ENCODE data around the gene FAM162B. TPM values are rescaled to one million over a fixed set of nuclear protein-coding genes. Genes with fewer than 3 reads are reported as not detected.
"Not testable (repeated sequence)": the region's sequence is repeated elsewhere in the genome, so short reads cannot be mapped to it uniquely, and the experiment has no call there.

FAM162B gene
- total RNA-seq, 1 donor from 2014 or later: 3.5 TPM

- intact Hi-C loops (cut with micrococcal nuclease): no loop called here
- H3K27me3 ChIP-seq (ENCODE audit: low read depth): peaks cover 54% of the 10 kb centered on the region
- H3K36me3 ChIP-seq: no peaks in the 10 kb centered on the region
- H3K4me3 ChIP-seq: no peak overlapping the region
- DNase-seq: no peak
- H3K27ac ChIP-seq (replicated peaks): no peak overlapping the region
- peaks cover 16% of the 10 kb centered on the region for H3K4me1 ChIP-seq
- no peaks in the 10 kb centered on the region for H3K9me3 ChIP-seq (replicated peaks)
- TF ChIP-seq, protein P1, sequence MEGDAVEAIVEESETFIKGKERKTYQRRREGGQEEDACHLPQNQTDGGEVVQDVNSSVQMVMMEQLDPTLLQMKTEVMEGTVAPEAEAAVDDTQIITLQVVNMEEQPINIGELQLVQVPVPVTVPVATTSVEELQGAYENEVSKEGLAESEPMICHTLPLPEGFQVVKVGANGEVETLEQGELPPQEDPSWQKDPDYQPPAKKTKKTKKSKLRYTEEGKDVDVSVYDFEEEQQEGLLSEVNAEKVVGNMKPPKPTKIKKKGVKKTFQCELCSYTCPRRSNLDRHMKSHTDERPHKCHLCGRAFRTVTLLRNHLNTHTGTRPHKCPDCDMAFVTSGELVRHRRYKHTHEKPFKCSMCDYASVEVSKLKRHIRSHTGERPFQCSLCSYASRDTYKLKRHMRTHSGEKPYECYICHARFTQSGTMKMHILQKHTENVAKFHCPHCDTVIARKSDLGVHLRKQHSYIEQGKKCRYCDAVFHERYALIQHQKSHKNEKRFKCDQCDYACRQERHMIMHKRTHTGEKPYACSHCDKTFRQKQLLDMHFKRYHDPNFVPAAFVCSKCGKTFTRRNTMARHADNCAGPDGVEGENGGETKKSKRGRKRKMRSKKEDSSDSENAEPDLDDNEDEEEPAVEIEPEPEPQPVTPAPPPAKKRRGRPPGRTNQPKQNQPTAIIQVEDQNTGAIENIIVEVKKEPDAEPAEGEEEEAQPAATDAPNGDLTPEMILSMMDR (IDR thresholded peaks at IDR 0.05; ENCODE audit: borderline replicate concordance): no peak
Measured at GRCh38 chr6:116762235-116762634, 3.3 kb downstream of the FAM162B start.

- peaks cover 50% of the 10 kb centered on the region for H3K27me3 ChIP-seq (ENCODE audit: low read depth)
- no peak for DNase-seq
- H3K9me3 ChIP-seq (replicated peaks): no peaks in the 10 kb centered on the region
- TF ChIP-seq, protein P1 (IDR thresholded peaks at IDR 0.05; ENCODE audit: borderline replicate concordance): no peak
- no peaks in the 10 kb centered on the region for H3K36me3 ChIP-seq
- H3K4me1 ChIP-seq: peaks cover 16% of the 10 kb centered on the region
- no peak overlapping the region for H3K4me3 ChIP-seq
- intact Hi-C loops (cut with micrococcal nuclease): no loop called here
- no peak overlapping the region for H3K27ac ChIP-seq (replicated peaks)
Measured at GRCh38 chr6:116761779-116762178, 3.7 kb downstream of the FAM162B start.

GRCh38 chr6:116745176-116745575 is 20.3 kb downstream of the FAM162B start:
- intact Hi-C loops (cut with micrococcal nuclease): no loop called here
- DNase-seq: no peak
- no peak overlapping the region for H3K4me3 ChIP-seq

GRCh38 chr6:116741571-116741970 is 23.9 kb downstream of the FAM162B start:
- no peaks in the 10 kb centered on the region for H3K4me1 ChIP-seq
- peaks cover 14% of the 10 kb centered on the region for H3K36me3 ChIP-seq
- no peaks in the 10 kb centered on the region for H3K27me3 ChIP-seq (ENCODE audit: low read depth)
- intact Hi-C loops (cut with micrococcal nuclease): no loop called here
- no peak overlapping the region for H3K27ac ChIP-seq (replicated peaks)
- TF ChIP-seq, protein P1 (IDR thresholded peaks at IDR 0.05; ENCODE audit: borderline replicate concordance): no peak
- peaks cover 40% of the 10 kb centered on the region for H3K9me3 ChIP-seq (replicated peaks)
- no peak overlapping the region for H3K4me3 ChIP-seq
- DNase-seq: no peak

More at GRCh38 chr6:116745176-116745575, 20.3 kb downstream of the FAM162B start:
- no peaks in the 10 kb centered on the region for H3K27me3 ChIP-seq (ENCODE audit: low read depth)
- no peak overlapping the region for H3K27ac ChIP-seq (replicated peaks)
- TF ChIP-seq, protein P1 (IDR thresholded peaks at IDR 0.05; ENCODE audit: borderline replicate concordance): no peak
- H3K9me3 ChIP-seq (replicated peaks): peaks cover 25% of the 10 kb centered on the region
- no peaks in the 10 kb centered on the region for H3K36me3 ChIP-seq
- H3K4me1 ChIP-seq: no peaks in the 10 kb centered on the region

- intact Hi-C loops (cut with micrococcal nuclease); H3K27me3 ChIP-seq (ENCODE audit: low read depth); H3K4me3 ChIP-seq; H3K4me1 ChIP-seq; DNase-seq; H3K27ac ChIP-seq (replicated peaks): not testable (repeated sequence)
- Histone ChIP-seq H3K9me3 (replicated peaks) (peaks cover 36% of the 10 kb centered on the region), H3K36me3 (peaks cover 18% of the 10 kb centered on the region)
Measured at GRCh38 chr6:116740486-116740885, 25.0 kb downstream of the FAM162B start.

DNA sequence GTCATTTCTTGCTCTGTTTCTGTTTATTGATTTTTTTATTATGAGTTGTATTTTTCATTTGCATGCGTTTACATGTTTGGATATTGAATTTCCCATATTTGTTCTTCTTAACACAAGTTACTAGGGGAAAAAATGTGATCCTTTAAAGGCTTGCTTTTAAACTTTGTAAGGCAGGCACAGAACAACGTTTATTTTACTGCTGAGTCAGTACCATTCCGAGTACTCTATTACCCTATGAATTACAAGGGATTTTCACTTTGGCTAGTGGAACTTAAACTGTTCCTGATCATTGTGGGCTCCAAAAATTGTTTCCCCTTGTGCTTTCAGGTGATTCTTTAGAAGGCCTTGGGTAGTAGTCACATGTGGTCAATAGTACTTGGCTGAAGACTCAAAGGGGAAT is 28.5 kb downstream of the FAM162B start:
- no peak overlapping the region for H3K4me3 ChIP-seq
- DNase-seq: no peak
- H3K27me3 ChIP-seq (ENCODE audit: low read depth): no peaks in the 10 kb centered on the region
- no peak overlapping the region for H3K27ac ChIP-seq (replicated peaks)
- H3K9me3 ChIP-seq (replicated peaks): peaks cover 29% of the 10 kb centered on the region
- no peaks in the 10 kb centered on the region for H3K4me1 ChIP-seq
- peaks cover 30% of the 10 kb centered on the region for H3K36me3 ChIP-seq
- intact Hi-C loops (cut with micrococcal nuclease): no loop called here
- TF ChIP-seq, protein P1 (IDR thresholded peaks at IDR 0.05; ENCODE audit: borderline replicate concordance): no peak
